K562 (cell line): ENCODE measurements around the gene PDE8A. TPM values are rescaled to one million over a fixed set of nuclear protein-coding genes. Genes with fewer than 3 reads are reported as not detected.

Source experiments
- CCNT2 ChIP-seq: IDR thresholded peaks from 2 replicates; pipeline ENCODE4 v1.6.1; 2011; ENCODE audit warnings: borderline replicate concordance, low read depth, mild to moderate bottlenecking, moderate library complexity, mixed read lengths, low read length; ENCODE audit not compliant: insufficient read length; ENCODE audit errors: extremely low read depth
- ETS2 ChIP-seq: IDR thresholded peaks from 2 replicates; pipeline ENCODE4 v1.6.1; 2016; ENCODE audit warnings: borderline replicate concordance, missing genetic modification characterization, mild to moderate bottlenecking, moderate library complexity, missing compliant biosample characterization; ENCODE audit not compliant: poor library complexity, severe bottlenecking
- ETV5 ChIP-seq: sonication (generic); formaldehyde crosslinking; IDR thresholded peaks from 2 replicates; pipeline ENCODE4 v1.4.0; 2020; ENCODE audit warnings: low read depth, mild to moderate bottlenecking, missing genetic modification reagents
- FOSL1 ChIP-seq: fragments of 200-800 bp; sonication (Bioruptor generic); conservative IDR thresholded peaks from 2 replicates; pipeline ENCODE4 v1.6.1; 2016; ENCODE audit warnings: missing genetic modification characterization, missing compliant biosample characterization
- HEY1 ChIP-seq: fragments of 250-450 bp; sonication (Bioruptor Pico); IDR thresholded peaks from 2 replicates; pipeline ENCODE4 v1.5.0; 2020; ENCODE audit warnings: mild to moderate bottlenecking, moderate library complexity, borderline replicate concordance
- HNRNPL ChIP-seq: fragments of 200-400 bp; formaldehyde crosslinking; IDR thresholded peaks from 2 replicates; pipeline ENCODE4 v1.6.1; 2017; ENCODE audit warnings: low read depth, mild to moderate bottlenecking, low read length
- RAD21 ChIP-seq, 2 experiments: fragments of 250-450 bp in 1 of 2; fragments of 450-650 bp in 1 of 2; sonication (Bioruptor Pico) in 1 of 2; formaldehyde crosslinking in 1 of 2; IDR thresholded peaks in 1 of 2; conservative IDR thresholded peaks in 1 of 2; 2 replicates each; pipeline versions ENCODE4 v1.4.0 to v1.8.0; 2020 to 2022; ENCODE audit warnings: mild to moderate bottlenecking in 2 of 2, moderate library complexity in 1 of 2
- RBM39 ChIP-seq: fragments of 200-400 bp; formaldehyde crosslinking; optimal IDR thresholded peaks from 2 replicates; pipeline ENCODE3; 2018; ENCODE audit warnings: low read depth, low read length
- RHOXF2B ChIP-seq: fragments of 250-450 bp; sonication (Bioruptor Pico); conservative IDR thresholded peaks from 2 replicates; pipeline ENCODE4 v1.5.1; 2021
- RUNX1 ChIP-seq: sonication (generic); IDR thresholded peaks from 2 replicates; pipeline ENCODE4 v1.6.1; 2016; ENCODE audit warnings: antibody characterized with exemption, low read depth
- SETDB1 ChIP-seq: IDR thresholded peaks from one replicate; pipeline ENCODE4 v1.6.1; 2012; ENCODE audit warnings: low read length, control low read depth, inconsistent platforms
- TCF3 ChIP-seq: sonication (generic); formaldehyde crosslinking; IDR thresholded peaks from 2 replicates; pipeline ENCODE4 v1.4.0; 2020; ENCODE audit warnings: mild to moderate bottlenecking, missing genetic modification reagents
- TRIM24 ChIP-seq, 2 experiments: fragments of 450-650 bp; IDR thresholded peaks; 2 replicates each; pipeline ENCODE4 v1.6.1; 2016
- U2AF2 ChIP-seq: fragments of 200-400 bp; formaldehyde crosslinking; optimal IDR thresholded peaks from 2 replicates; pipeline ENCODE3; 2017; ENCODE audit warnings: low read depth, mild to moderate bottlenecking, low read length
- ZNF449 ChIP-seq: fragments of 250-450 bp; sonication (Bioruptor Pico); IDR thresholded peaks from 2 replicates; pipeline ENCODE4 v1.8.0; 2022; ENCODE audit warnings: moderate library complexity, mild to moderate bottlenecking, inconsistent platforms
- ZSCAN29 ChIP-seq: fragments of 450-650 bp; IDR thresholded peaks from 2 replicates; pipeline ENCODE4 v1.6.1; 2017
- polyA plus RNA-seq, 8 experiments: library from polyadenylated mRNA; depleted of rRNA in 4 of 8; stranded (reverse) in 5 of 8; unstranded in 3 of 8; fragments of >200 nt; fragmentation: Nextera tagmentation in 2 of 8; fragmentation: Illumina TruSeq in 1 of 8; extraction: Ambion mirVana in 2 of 8; extraction: Trizol in 1 of 8; gene quantifications; 2 replicates each; pipeline versions ENCODE4 v1.2.1 to v1.2.3, GENCODE V29; 2011 to 2014; ENCODE audit warnings: inconsistent platforms in 1 of 8, missing spikeins in 1 of 8
- total RNA-seq, 7 experiments: library from RNA; depleted of rRNA in 6 of 7; stranded (reverse); fragments of >200 nt in 6 of 7; fragmentation: Illumina TruSeq in 2 of 7; extraction: Trizol in 2 of 7; gene quantifications; 2 replicates each; pipeline versions ENCODE4 v1.2.1 to v1.2.3, GENCODE V29; 2011 to 2021; ENCODE audit warnings: low replicate concordance in 1 of 7
- TF ChIP-seq, protein P1 (sequence below): fragments of 450-650 bp; IDR thresholded peaks from 2 replicates; pipeline ENCODE4 v1.6.1; 2017; ENCODE audit warnings: antibody characterized with exemption, mild to moderate bottlenecking

Gene PDE8A
- total and polyA plus RNA-seq, 9 of the 15 experiments (the other 6 are each of a cell fraction or from before 2014, with no cell fraction given), result 5.9 to 40.3 (median 19.8) TPM

DNA sequence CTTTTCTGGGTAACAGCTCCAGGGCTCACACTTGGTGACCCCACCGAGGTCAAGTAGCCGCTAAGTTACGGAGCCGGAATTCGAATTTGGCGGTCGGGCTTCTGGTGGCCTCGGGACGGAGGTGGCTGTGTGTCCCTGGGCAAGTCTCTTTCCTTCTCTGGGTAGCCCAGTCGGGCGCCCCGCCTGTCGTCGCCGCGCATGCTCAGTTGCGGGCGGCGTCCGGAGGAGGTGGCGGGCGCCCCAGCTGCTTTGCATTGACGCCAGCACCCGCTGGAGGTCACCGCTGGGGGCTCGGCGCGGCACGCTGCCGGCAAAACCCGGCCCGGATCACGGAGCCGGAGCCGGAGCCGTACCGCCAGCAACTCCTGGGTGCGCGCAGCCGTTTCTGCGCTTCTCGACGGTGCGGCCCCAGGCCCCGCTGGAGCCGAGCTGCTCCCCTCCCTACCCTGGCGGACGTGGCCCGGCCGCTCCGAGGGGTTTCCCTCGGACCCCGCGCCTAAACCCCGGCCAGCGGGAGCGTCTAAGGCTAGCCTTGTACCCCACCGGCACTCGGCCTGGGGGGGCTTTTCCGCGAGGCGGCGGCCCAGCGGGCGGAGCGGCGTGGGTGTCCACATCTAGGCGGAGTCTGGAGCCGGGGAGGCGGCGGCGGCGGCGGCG, 474 bp upstream of the PDE8A start (continued):
- TF ChIP-seq ZNF449 (CRISPR knock-in tag) (no peak), HEY1 (CRISPR knock-in tag) (no peak), RUNX1 (0 out of 2 replicates have a peak, but pooled peaks have one; percentile 30), ETS2 (no peak), RHOXF2B (CRISPR knock-in tag) (no peak), CCNT2 (peak; percentile 93), FOSL1 (tag) (no peak), RBM39 (no peak), U2AF2 (no peak), ETV5 (0 out of 2 replicates have a peak, but pooled peaks have one; percentile 7), TRIM24 (IDR thresholded peaks at IDR 0.05) (peak in 1 of 2 experiments; percentile 94; a peak in 2 of 4 replicates), ZSCAN29 (peak; percentile 36; the same call in 1 of the 2 replicates), SETDB1 (peak; percentile 25), TCF3 (CRISPR knock-in tag) (peak; percentile 26; the same call in 1 of the 2 replicates), RAD21 (CRISPR knock-in tag; conservative IDR thresholded peaks at IDR 0.05 in 1 of 2, IDR thresholded peaks at IDR 0.05 in 1 of 2) (peak; percentile 4 to 20; a peak in 2 of 4 replicates), HNRNPL (peak; percentile 40; the same call in 1 of the 2 replicates)
- TF ChIP-seq, protein P1, sequence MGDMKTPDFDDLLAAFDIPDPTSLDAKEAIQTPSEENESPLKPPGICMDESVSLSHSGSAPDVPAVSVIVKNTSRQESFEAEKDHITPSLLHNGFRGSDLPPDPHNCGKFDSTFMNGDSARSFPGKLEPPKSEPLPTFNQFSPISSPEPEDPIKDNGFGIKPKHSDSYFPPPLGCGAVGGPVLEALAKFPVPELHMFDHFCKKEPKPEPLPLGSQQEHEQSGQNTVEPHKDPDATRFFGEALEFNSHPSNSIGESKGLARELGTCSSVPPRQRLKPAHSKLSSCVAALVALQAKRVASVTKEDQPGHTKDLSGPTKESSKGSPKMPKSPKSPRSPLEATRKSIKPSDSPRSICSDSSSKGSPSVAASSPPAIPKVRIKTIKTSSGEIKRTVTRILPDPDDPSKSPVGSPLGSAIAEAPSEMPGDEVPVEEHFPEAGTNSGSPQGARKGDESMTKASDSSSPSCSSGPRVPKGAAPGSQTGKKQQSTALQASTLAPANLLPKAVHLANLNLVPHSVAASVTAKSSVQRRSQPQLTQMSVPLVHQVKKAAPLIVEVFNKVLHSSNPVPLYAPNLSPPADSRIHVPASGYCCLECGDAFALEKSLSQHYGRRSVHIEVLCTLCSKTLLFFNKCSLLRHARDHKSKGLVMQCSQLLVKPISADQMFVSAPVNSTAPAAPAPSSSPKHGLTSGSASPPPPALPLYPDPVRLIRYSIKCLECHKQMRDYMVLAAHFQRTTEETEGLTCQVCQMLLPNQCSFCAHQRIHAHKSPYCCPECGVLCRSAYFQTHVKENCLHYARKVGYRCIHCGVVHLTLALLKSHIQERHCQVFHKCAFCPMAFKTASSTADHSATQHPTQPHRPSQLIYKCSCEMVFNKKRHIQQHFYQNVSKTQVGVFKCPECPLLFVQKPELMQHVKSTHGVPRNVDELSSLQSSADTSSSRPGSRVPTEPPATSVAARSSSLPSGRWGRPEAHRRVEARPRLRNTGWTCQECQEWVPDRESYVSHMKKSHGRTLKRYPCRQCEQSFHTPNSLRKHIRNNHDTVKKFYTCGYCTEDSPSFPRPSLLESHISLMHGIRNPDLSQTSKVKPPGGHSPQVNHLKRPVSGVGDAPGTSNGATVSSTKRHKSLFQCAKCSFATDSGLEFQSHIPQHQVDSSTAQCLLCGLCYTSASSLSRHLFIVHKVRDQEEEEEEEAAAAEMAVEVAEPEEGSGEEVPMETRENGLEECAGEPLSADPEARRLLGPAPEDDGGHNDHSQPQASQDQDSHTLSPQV, result peak; percentile 14; the same call in 1 of the 2 replicates
